ENCODE results near the gene AMDHD2. TPM values are rescaled to one million over a fixed set of nuclear protein-coding genes. Genes with fewer than 3 reads are reported as not detected.
A peak's percentile ranks its signal among the peaks of the same experiment; 100 is the strongest.

Gene AMDHD2
- total RNA-seq, 1 donor from 2014 or later, result 53.4 TPM

- H3K27me3 ChIP-seq (ENCODE audit: low read depth), result no peaks in the 10 kb centered on the region
- peaks cover 40% of the 10 kb centered on the region for H3K4me1 ChIP-seq
- TF ChIP-seq, protein P1, sequence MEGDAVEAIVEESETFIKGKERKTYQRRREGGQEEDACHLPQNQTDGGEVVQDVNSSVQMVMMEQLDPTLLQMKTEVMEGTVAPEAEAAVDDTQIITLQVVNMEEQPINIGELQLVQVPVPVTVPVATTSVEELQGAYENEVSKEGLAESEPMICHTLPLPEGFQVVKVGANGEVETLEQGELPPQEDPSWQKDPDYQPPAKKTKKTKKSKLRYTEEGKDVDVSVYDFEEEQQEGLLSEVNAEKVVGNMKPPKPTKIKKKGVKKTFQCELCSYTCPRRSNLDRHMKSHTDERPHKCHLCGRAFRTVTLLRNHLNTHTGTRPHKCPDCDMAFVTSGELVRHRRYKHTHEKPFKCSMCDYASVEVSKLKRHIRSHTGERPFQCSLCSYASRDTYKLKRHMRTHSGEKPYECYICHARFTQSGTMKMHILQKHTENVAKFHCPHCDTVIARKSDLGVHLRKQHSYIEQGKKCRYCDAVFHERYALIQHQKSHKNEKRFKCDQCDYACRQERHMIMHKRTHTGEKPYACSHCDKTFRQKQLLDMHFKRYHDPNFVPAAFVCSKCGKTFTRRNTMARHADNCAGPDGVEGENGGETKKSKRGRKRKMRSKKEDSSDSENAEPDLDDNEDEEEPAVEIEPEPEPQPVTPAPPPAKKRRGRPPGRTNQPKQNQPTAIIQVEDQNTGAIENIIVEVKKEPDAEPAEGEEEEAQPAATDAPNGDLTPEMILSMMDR (IDR thresholded peaks at IDR 0.05), result no peak
- H3K4me3 ChIP-seq, result no peak overlapping the region
- DNase-seq (no peak), ATAC-seq (peak; percentile 65 to 84)
- intact Hi-C loops (cut with DNase I), result no loop called here
- no peaks in the 10 kb centered on the region for H3K9me3 ChIP-seq
- peaks cover 26% of the 10 kb centered on the region for H3K36me3 ChIP-seq
- peak overlapping the region; percentile 33 for H3K27ac ChIP-seq
These were observed 25.6 kb upstream of the AMDHD2 start for GRCh38 chr16:2494616-2495015.

GRCh38 chr16:2495041-2495440 lies 25.1 kb upstream of the AMDHD2 start:
- intact Hi-C loops (cut with DNase I), result no loop called here
- no peaks in the 10 kb centered on the region for H3K9me3 ChIP-seq
- H3K4me1 ChIP-seq, result peaks cover 42% of the 10 kb centered on the region
- peak overlapping the region; percentile 24 for H3K27ac ChIP-seq
- H3K36me3 ChIP-seq, result peaks cover 28% of the 10 kb centered on the region
- H3K27me3 ChIP-seq (ENCODE audit: low read depth), result no peaks in the 10 kb centered on the region
- no peak overlapping the region for H3K4me3 ChIP-seq
- no peak for DNase-seq
- no peak for ATAC-seq
- TF ChIP-seq, protein P1 (IDR thresholded peaks at IDR 0.05), result no peak

DNA sequence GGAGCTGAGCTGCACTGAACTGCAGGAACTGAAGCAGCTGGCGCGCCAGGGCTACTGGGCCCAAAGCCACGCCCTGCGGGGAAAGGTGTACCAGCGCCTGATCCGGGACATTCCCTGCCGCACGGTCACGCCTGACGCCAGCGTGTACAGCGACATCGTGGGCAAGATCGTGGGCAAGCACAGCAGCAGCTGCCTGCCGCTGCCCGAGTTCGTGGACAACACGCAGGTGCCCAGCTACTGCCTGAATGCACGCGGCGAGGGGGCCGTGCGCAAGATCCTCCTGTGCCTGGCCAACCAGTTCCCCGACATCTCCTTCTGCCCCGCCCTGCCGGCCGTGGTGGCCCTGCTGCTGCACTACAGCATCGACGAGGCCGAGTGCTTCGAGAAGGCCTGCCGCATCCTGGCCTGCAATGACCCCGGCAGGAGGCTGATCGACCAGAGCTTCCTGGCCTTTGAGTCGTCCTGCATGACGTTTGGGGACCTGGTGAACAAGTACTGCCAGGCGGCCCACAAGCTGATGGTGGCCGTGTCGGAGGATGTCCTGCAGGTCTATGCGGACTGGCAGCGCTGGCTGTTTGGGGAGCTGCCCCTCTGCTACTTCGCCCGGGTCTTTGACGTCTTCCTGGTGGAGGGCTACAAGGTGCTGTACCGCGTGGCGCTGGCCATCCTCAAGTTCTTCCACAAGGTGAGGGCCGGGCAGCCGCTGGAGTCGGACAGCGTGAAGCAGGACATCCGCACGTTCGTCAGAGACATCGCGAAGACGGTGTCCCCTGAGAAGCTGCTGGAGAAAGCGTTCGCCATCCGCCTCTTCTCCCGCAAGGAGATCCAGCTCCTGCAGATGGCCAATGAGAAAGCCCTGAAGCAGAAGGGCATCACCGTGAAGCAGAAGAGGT lies 23.7 kb upstream of the AMDHD2 start:
- ATAC-seq, result no peak
- H3K4me3 ChIP-seq, result no peak overlapping the region
- TF ChIP-seq, protein P1 (IDR thresholded peaks at IDR 0.05), result no peak
- no peak for DNase-seq
- no peak overlapping the region for H3K27ac ChIP-seq
- intact Hi-C loops (cut with DNase I), result no loop called here
- H3K9me3 ChIP-seq, result no peaks in the 10 kb centered on the region
- H3K4me1 ChIP-seq, result peaks cover 49% of the 10 kb centered on the region
- no peaks in the 10 kb centered on the region for H3K27me3 ChIP-seq (ENCODE audit: low read depth)
- peaks cover 34% of the 10 kb centered on the region for H3K36me3 ChIP-seq

DNA sequence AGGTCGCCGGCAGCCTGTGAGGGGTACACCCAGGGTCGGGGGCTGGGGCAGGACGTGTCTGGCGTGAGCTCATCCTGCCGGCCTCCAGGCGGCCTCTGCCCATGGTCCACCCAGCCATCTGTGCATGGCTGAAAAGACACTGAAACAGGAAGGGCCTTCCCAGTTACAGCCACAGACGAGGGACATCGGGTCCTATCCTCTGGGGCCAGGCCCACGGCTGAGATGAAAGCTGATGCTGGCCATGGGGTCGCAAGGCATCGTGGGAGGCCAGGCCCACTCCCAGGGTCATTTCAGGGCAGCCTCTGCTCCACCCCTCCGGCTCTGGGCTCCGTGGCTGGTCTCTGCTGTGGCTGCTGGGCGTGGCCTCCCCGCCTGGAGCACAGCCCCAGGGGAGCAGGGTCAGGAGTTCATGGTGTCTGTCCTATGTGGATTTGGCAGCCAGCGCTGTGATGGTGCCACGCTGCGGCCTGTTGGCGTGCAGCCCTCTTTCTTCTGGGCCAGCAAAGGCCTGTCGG lies 23.0 kb upstream of the AMDHD2 start:
- H3K27ac ChIP-seq, result peak overlapping the region; percentile 32
- ATAC-seq (peak in 1 of 2 donors; percentile 19), DNase-seq (peak; percentile 70)
- intact Hi-C loops (cut with DNase I), result no loop called here
- no peaks in the 10 kb centered on the region for H3K9me3 ChIP-seq
- H3K36me3 ChIP-seq, result peaks cover 34% of the 10 kb centered on the region
- TF ChIP-seq, protein P1 (IDR thresholded peaks at IDR 0.05), result no peak
- peaks cover 56% of the 10 kb centered on the region for H3K4me1 ChIP-seq
- H3K27me3 ChIP-seq (ENCODE audit: low read depth), result no peaks in the 10 kb centered on the region
- no peak overlapping the region for H3K4me3 ChIP-seq

DNA sequence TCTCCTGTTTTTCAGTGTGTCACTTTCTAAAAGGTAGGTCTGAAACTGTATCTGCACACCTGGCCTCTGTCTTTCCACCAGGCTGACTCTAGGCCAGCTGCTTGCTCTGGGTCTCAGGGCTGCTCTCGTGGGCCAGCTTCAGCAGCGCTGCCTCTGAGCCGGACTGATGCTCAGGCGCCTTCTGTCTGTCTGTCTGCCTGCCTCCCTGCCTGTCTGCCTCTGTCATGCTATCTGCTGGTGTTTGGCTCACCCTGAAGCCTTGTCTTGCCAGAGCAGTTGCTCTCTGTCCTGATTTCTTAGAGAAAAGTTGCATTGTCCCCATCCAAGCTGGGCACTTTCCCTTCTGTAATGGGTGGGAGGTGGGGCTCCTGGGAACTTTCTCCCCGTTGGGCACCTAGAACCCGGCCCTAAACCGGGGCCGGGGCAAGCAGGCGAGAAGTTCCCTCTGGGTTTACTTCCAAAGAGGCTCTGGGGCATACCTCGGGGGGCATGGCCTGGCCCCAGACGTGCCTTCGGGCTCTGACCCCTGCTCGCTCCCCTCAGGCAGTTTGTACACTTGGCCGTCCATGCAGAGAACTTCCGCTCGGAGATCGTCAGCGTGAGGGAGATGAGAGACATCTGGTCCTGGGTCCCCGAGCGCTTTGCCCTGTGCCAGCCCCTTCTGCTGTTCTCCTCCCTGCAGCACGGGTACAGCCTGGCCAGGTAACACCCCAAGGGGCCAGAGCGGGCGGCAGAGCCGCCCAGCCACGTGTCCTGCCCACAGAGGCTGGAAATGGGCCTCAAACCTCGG lies 22.3 kb upstream of the AMDHD2 start:
- intact Hi-C loops (cut with DNase I), result no loop called here
- H3K4me3 ChIP-seq, result no peak overlapping the region
- no peaks in the 10 kb centered on the region for H3K27me3 ChIP-seq (ENCODE audit: low read depth)
- no peaks in the 10 kb centered on the region for H3K9me3 ChIP-seq
- TF ChIP-seq, protein P1 (IDR thresholded peaks at IDR 0.05), result no peak
- DNase-seq (no peak), ATAC-seq (no peak)
- H3K27ac ChIP-seq, result peak overlapping the region; percentile 32
- H3K4me1 ChIP-seq, result peaks cover 64% of the 10 kb centered on the region
- peaks cover 34% of the 10 kb centered on the region for H3K36me3 ChIP-seq
